ENCODE data around the gene ETV6.

ETV6 gene

DNA sequence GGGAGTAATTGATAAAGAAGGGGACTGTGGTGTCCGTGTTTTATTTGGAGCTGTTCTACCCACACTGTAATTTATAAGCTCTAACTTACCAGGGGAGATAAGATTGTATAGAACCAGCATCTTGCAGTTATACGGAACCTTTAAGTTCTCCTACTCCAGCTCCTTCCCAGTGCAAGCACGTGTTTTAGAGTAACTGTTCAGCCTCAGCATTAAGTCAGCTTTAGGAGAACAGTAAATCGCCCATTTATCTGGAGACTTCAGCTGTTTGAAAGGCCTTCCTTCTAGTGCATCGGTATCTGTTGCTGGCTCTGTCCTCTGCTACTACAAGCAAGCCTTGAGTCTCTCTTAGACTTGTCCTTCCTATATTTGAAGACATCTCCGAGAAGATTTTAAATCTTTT, 95.6 kb downstream of the ETV6 start:
- Histone ChIP-seq H3K27ac (ENCODE audit: low read length) (no peak overlapping the region), H3K79me2 (ENCODE audit: insufficient read depth, low read length) (peaks cover 99% of the 10 kb centered on the region), H3K27me3 (ENCODE audit: insufficient read depth, low read length, poor library complexity) (no peaks in the 10 kb centered on the region), H4K20me1 (ENCODE audit: insufficient read depth, low read length) (peaks cover 24% of the 10 kb centered on the region), H3K9me3 (ENCODE audit: insufficient read depth, low read length, severe bottlenecking) (no peaks in the 10 kb centered on the region), H3K4me3 (ENCODE audit: low read depth in 1 of 2, low read length in 2 of 2) (no peak overlapping the region), H3K36me3 (ENCODE audit: insufficient read depth, low read length) (peaks cover 23% of the 10 kb centered on the region), H3K4me2 (ENCODE audit: insufficient read depth, low read length) (no peak overlapping the region), H3K9ac (ENCODE audit: low read depth, low read length) (no peak overlapping the region), H2AFZ (ENCODE audit: low read depth, low read length) (no peak overlapping the region), H3K4me1 (ENCODE audit: insufficient read depth, low read length) (0 out of 2 replicates have a peak, but pooled peaks cover 2% of the 10 kb centered on the region)
- ATAC-seq (ENCODE audit: insufficient read depth, low read depth) (no peak), DNase-seq (no peak)
- TF ChIP-seq CTCF (IDR thresholded peaks at IDR 0.05; ENCODE audit: borderline replicate concordance, extremely low read depth, low read length, poor library complexity, severe bottlenecking) = no peak
- no peak for TF ChIP-seq EZH2 (IDR thresholded peaks at IDR 0.05; ENCODE audit: borderline replicate concordance, low read depth, low read length, severe bottlenecking)

DNA sequence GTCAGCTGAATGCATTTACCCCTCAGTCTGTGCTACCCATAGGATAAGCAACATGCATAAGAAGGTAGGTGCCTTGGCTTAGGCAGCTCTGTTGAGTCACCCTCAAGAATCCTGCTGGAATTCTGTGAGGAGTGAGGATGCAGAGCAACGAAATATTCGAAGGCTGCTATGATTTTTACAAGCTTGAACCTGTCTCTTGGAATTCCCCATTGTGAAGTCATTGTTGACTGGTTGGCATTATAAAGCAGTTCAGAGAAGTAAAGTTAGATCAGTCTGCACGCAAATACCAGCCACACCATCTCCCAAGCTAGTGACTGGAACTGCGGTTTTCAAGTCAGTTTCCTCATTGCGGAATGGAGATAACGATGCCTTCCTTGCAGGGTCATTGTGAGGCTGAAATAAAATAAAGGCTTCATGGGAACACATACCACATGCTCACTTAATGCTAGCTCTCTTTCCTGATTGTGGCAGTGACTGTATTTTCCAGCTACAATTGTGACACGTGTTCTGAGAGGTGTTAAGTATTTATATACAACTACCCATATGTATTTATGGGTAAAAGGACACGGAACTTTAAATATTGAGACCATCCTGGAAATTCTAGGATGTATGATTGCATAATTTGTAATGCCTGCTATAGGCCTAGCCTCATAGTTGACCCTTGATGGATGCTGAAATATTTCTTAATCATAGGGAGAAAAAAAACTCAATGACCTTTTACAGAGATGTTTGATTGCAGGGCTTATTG, 96.7 kb downstream of the ETV6 start:
- H3K4me2 ChIP-seq (ENCODE audit: insufficient read depth, low read length) = no peak overlapping the region
- H3K4me3 ChIP-seq (ENCODE audit: low read depth in 1 of 2, low read length in 2 of 2) = no peak overlapping the region
- H3K4me1 ChIP-seq (ENCODE audit: insufficient read depth, low read length) = 0 out of 2 replicates have a peak, but pooled peaks cover 2% of the 10 kb centered on the region
- H3K9me3 ChIP-seq (ENCODE audit: insufficient read depth, low read length, severe bottlenecking) = no peaks in the 10 kb centered on the region
- H3K79me2 ChIP-seq (ENCODE audit: insufficient read depth, low read length) = peaks cover 99% of the 10 kb centered on the region
- H2AFZ ChIP-seq (ENCODE audit: low read depth, low read length) = no peak overlapping the region
- no peak for TF ChIP-seq CTCF (IDR thresholded peaks at IDR 0.05; ENCODE audit: borderline replicate concordance, extremely low read depth, low read length, poor library complexity, severe bottlenecking)
- no peak for DNase-seq
- no peak overlapping the region for H3K27ac ChIP-seq (ENCODE audit: low read length)
- H3K27me3 ChIP-seq (ENCODE audit: insufficient read depth, low read length, poor library complexity) = no peaks in the 10 kb centered on the region
- peaks cover 21% of the 10 kb centered on the region for H4K20me1 ChIP-seq (ENCODE audit: insufficient read depth, low read length)
- no peak overlapping the region for H3K9ac ChIP-seq (ENCODE audit: low read depth, low read length)
- H3K36me3 ChIP-seq (ENCODE audit: insufficient read depth, low read length) = peaks cover 25% of the 10 kb centered on the region
- no peak for ATAC-seq (ENCODE audit: insufficient read depth, low read depth)

GRCh38 chr12:11746940-11747716, 97.7 kb downstream of the ETV6 start:
- TF ChIP-seq EZH2 (IDR thresholded peaks at IDR 0.05; ENCODE audit: borderline replicate concordance, low read depth, low read length, severe bottlenecking) (no peak), CTCF (IDR thresholded peaks at IDR 0.05; ENCODE audit: borderline replicate concordance, extremely low read depth, low read length, poor library complexity, severe bottlenecking) (no peak)
- no peak overlapping the region for H3K4me2 ChIP-seq (ENCODE audit: insufficient read depth, low read length)
- H3K27ac ChIP-seq (ENCODE audit: low read length) = no peak overlapping the region
- ATAC-seq (ENCODE audit: insufficient read depth, low read depth) = no peak
- H4K20me1 ChIP-seq (ENCODE audit: insufficient read depth, low read length) = peaks cover 19% of the 10 kb centered on the region; the same call in 1 of the 2 replicates
- H3K4me1 ChIP-seq (ENCODE audit: insufficient read depth, low read length) = 0 out of 2 replicates have a peak, but pooled peaks cover 2% of the 10 kb centered on the region
- H3K27me3 ChIP-seq (ENCODE audit: insufficient read depth, low read length, poor library complexity) = no peaks in the 10 kb centered on the region
- H3K36me3 ChIP-seq (ENCODE audit: insufficient read depth, low read length) = peaks cover 32% of the 10 kb centered on the region
- no peak overlapping the region for H3K4me3 ChIP-seq (ENCODE audit: low read depth in 1 of 2, low read length in 2 of 2)
- no peak for DNase-seq
- H3K9me3 ChIP-seq (ENCODE audit: insufficient read depth, low read length, severe bottlenecking) = no peaks in the 10 kb centered on the region
- peaks cover 99% of the 10 kb centered on the region for H3K79me2 ChIP-seq (ENCODE audit: insufficient read depth, low read length)
- no peak overlapping the region for H3K9ac ChIP-seq (ENCODE audit: low read depth, low read length)
- H2AFZ ChIP-seq (ENCODE audit: low read depth, low read length) = no peak overlapping the region
